GM18909 (cell line): ENCODE measurements around the gene MTMR10.

Source experiments
- ATAC-seq: cut with Tn5 transposase; IDR thresholded peaks from one replicate; pipeline ENCODE4 v1.9.1; 2021; ENCODE audit warnings: mild to moderate bottlenecking; ENCODE audit not compliant: unreplicated experiment, poor library complexity

MTMR10 gene

DNA sequence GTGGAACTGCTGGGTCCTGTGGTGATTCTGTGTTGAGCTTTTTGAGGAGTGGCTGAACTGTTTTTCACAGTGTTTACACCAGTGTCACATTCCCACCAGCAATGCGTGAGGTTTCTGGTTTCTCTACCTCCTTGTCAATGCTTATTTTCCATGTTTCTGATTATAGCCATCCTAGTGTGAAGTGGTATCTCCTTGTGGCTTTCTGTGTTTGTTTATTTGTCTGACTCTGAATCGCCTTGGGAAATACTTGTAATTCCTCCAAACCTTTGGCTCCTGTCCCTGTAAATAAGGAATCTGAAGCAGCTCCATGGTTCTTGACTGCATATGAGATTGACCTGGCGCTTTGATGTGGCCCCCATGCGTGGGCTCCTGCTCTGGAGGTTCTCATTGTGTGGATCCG, 67.1 kb downstream of the MTMR10 start:
- no peak for ATAC-seq

DNA sequence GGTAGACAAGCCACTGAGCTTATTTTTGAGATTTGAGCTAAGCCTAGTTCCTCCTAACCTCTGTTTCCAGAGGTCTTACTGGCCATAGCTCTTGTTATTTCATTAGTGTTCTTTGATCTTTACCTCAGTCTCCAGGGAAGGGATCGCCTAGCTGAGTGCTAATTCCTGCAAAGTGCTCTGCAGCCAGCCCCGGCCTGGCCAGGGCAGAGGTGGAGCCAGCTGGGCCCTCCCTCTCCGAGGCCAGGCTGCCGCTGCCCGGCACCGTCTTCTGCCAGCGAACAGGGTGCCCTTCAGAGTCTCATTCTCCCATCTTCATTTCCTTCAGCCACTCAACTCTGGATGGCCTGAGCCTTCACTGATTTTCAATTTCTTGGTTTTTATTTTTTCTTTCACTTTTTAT, 68.0 kb downstream of the MTMR10 start:
- ATAC-seq = no peak

DNA sequence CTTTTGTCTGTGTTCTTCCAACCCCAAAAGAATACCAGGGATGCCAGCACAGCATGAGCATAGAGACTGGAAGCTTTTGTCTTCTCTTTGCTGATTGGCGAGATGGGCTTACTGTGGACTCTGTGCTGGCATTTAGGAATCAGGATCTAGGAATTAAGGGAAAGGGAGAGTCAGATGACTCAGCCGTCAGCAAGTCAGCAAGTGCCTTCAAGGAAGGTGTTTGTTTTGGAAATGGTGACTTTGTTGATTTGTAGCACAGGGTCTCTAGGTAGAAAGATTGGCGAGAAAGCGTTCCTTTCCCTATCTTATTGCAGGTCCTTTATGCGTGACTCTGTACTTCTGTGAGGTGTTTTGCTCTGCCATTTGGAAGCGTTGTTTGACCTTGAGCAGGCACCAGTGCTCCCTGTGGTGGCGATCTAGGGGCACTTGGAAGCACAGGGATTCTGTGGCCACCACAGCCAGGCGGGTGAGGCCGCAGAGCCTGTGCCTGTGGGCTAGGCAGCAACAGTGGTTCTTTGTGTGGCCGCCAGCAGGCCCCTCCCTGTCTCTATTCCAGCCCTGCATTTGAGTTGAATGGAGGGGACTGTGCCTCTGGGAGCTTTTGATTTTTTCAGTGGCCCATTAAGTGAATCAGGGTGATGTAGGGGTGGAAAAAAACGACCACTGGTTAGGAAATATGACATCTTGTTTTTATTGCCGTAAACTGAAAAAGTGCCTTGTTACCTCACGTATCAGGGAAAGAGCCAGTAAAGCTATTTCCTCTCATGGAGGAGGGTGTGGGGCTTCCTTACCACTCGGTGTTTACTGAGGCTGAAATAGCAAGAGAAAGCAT, 68.7 kb downstream of the MTMR10 start:
- ATAC-seq = no peak

DNA sequence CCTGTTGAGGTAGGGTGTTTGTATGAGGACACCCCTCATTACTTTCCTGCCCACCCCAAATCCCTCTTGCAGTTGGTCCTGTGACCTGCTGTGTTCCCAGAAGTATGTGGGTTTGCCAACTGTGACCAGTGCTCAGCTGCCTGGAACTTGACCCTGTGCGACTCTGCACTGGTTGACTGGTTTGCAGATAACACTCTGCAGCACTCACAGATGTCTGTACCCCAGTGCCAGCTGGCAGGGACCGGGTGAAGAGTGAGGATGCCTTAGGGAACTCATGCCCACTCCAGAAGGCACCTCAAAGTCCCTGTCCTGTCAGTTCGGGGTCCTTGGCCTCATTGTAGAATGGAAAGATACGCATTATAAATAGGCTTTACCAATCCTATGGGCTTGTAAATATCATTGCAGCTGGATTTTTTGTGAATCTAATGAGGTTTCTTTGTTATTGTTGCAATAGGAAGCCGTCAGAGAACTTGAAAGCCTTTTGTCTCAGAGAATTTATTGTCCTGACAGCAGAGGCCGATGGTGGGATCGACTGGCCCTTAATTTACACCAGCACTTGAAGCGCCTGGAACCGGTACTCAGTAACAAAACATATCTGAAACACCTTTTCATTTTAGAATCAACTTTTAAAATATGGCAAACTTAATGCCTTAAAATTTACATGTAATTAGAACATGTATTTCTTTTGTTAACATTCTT, 69.5 kb downstream of the MTMR10 start:
- no peak for ATAC-seq

DNA sequence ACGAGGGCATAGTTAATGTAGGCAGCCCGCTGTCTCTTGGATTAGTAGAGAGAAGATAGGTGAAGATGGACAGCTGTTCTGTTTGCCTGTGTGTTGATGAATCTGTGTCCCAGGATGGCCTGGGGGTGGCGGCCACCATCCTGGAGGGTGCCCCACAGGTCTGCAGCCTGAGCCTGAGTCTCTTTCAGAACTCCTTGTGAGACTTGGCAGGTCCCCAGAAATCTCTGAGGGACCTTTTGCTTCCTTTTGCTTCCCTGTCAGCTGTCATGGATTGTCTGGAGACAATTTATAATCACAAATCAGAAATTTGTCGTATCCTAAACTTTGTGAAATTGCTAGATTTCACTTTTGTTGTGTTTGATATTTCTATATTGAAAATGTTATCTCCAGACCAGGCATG, 70.3 kb downstream of the MTMR10 start:
- no peak for ATAC-seq

DNA sequence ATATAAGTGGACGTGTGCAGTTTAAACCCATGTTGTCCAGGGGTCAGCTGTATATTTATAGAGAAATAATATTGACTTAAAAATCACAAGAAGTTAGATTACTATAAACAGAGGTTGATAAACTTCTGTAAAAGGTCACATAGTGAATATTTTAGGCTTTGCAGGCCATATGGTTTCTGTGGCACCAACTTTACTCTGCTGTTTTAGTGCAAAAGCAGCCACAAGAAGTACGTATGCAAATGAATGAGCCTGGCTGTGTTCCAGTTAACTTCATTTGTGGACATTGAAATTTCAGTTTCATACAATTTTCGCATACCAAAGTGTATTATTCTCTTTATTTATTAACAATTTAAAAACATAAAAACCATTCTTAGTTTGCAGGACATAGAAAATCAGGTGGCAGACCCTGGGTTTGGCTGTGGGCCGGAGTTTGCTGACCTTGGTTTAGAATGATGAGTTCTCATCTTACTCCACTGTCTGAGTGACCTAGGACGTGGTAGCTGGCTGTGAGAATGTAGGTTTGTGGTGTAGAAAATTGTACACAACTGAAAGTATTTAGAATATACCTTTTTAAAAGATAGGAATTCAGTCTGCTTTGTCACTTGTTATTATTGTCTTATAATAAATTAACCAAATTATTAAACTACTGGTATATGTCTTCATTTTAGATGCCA, 71.4 kb downstream of the MTMR10 start:
- ATAC-seq = no peak

DNA sequence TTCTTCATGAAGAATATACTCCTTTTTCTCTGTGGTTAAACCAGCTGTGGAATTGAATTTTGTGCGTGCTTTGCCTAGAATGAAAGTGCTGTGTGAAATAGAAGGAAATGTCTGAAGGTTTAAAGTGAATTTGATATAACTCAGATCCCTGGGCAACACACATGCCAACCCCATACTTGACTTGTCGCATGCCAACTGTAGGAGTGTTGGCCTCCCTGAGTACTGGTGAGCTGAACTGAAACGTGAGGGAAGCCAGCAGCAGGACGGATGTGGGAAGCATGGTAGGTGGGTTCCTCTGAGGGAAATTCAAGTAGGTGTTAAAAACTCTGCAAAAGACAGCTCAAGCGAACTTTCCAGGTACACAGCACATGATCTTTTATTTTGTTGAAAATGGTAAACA, 73.1 kb downstream of the MTMR10 start:
- ATAC-seq = no peak

DNA sequence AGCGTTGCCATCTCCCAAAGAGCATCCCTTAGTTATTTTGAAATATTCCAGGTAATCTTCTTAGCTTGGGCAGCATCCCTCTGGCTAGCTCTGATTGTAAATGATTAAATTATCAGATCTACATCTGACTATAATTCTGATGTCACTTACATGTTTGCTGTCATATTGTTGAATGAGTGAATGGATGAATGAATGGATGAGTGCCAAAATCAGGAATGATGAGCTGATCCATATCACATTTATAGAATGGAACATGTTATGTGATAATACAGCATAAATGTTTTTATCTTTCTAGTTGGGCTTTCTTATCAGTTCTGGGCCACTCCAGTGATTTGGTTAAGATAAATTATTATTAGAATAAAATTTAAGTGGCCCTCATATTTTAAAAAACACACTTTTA, 73.8 kb downstream of the MTMR10 start:
- no peak for ATAC-seq

DNA sequence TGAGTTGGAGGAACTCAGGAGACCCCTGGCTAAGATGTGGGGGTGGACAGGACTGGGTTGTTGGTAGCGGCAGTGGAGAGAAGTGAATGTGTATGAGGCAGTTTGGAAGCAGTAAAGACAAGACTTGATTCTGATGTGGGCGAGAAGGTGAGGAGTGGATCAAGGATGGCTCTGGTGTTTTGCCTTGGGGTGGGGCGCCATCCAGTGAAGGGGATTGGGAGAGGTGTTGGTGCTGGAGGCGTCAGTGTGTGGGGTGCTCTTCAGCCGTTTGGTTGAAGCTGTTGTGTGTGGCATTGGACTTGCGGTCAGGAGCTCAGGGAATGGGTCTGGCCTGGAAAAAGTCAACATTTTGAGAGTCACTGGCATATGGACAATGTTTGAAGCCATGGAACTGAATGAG, 74.4 kb downstream of the MTMR10 start:
- no peak for ATAC-seq

DNA sequence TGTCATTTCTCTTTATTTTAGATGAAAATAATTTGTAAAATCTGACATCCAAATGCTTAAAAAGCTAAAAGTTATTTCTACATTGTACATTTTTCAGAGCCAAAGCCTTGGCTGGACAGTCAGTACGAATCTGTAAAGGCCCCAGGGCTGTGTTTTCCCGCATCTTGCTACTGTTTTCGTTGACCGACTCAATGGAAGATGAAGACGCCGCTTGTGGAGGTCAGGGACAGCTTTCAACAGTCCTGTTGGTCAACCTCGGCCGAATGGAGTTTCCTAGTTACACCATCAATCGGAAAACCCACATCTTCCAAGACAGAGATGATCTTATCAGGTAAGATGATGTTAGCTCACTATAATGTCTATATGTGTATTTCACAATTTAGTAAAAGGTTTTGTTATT, 77.7 kb downstream of the MTMR10 start:
- no peak for ATAC-seq

DNA sequence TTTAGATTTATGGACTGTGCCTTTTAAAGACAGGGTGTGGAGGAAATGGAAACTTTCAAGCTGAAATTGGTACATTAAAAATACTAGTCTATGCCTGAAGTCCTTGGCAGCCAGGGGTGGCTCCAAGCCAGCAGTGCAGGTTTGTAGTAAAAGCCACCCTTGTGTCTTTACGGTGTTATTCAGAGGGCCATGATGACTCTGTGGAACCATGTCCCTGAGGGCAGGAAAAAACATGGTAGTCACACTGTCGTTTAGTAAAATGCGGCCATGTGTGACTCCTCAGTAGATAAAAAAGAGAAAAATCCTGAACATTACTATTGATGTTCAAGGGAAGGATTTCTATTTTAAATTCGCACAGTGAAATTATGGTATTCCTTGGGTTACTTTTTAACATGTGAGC, 85.1 kb downstream of the MTMR10 start:
- ATAC-seq = no peak

DNA sequence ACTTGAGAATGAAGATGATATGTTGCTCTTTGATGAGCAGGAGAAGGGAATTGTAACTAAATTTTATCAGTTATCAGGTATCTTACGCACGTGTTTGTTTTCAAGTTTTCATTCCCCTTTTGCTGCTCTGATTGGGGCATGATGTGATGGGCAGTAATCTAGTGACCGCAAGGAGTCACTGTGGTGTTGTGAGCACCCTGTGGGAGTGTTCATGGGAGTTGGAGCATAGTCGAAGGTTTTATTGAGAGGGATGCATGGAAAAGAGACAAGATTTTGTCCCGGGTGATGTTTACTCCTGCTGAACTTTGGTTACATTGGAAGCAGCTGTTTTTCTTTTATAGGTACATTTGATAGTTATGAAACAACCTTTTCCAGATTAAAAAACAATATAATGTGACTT, 85.6 kb downstream of the MTMR10 start:
- ATAC-seq = no peak

DNA sequence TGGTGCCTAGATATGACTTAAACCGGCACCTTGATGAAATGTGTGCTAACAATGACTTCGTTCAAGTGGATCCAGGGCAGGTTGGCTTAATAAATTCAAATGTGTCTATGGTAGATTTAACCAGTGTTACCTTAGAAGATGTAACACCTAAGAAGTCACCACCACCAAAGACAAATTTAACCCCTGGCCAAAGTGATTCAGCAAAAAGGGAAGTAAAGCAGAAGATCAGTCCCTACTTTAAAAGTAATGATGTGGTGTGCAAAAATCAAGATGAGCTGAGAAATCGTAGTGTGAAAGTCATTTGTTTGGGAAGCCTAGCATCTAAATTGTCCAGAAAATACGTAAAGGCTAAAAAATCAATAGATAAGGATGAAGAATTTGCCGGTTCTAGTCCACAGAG, 86.6 kb downstream of the MTMR10 start:
- no peak for ATAC-seq

DNA sequence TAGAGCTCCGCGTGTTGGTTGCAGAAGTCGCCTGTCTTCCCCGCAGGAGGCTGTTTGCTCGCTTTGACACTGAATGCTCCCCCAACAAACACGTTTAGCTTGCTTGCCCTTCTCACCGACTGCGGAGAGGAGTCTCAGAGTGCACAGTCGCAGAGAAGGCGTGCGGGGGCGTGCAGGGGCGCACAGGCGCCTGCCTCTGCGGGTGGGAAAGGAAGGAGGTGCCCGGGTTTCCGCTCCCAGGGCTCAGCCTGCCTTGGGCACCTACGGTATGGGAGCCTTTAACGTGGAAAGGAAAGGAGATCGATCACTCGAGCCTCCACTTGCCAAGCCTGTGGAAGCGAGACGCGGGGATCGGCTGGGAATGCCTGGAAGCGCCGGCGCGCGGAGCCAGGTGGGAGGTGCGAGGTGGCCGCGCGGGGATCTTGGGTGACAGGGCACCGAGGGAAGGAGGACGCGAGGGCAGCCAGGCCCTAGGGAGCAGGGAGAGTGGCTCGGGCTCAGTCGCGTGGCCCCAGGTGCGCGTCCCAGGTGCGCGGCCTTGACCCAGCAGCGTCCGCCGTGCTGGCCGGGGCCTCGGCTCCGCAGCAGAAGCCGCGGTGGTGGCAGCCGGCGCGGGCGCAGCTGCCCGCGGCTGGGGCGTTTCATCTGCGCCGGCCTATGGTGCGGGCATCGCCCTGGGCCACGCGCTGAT, 87.8 kb downstream of the MTMR10 start, which contains the start of gene FAN1:
Gene FAN1, plus strand, starts transcription at position 419 of the 691 bp plus-strand sequence. CDS start 749 bp downstream, outside the sequence.
- peak; percentile 91 for ATAC-seq

DNA sequence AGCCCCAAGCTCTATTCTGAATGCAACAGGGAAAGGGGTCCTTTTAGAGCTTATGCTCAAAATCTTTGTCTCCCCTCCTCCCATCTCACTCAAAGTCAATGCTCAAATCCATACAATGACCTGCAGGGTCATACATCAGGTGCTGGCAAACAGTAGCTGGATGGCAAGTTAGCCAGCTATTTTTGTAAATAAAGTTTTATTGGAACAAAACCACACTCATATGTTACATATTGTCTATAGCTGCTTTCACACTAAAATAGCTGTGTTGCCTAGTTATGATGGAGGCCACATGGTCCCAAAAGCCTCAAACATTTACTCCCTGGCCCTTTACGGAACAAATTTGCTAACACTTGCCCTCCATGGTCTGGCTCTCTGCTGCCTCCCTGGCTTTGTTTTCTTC, 89.5 kb downstream of the MTMR10 start:
- ATAC-seq = no peak

DNA sequence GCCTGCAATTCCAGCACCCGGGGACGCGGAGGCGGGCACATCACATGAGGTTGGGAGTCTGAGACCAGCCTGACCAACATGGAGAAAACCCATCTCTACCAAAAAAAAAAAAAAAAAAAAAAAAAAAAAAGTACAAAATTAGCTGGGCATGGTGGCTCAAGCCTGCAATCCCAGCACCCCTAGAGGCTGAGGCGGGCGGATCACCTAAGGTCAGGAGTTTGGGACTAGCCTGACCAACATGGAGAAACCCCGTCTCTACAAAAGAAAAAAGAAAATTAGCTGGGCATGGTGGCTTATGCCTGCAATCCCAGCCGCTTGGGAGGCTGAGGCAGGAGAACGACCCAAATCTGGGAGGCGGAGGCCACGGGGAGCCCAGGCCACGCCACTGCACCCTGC, 95.2 kb downstream of the MTMR10 start:
- no peak for ATAC-seq

DNA sequence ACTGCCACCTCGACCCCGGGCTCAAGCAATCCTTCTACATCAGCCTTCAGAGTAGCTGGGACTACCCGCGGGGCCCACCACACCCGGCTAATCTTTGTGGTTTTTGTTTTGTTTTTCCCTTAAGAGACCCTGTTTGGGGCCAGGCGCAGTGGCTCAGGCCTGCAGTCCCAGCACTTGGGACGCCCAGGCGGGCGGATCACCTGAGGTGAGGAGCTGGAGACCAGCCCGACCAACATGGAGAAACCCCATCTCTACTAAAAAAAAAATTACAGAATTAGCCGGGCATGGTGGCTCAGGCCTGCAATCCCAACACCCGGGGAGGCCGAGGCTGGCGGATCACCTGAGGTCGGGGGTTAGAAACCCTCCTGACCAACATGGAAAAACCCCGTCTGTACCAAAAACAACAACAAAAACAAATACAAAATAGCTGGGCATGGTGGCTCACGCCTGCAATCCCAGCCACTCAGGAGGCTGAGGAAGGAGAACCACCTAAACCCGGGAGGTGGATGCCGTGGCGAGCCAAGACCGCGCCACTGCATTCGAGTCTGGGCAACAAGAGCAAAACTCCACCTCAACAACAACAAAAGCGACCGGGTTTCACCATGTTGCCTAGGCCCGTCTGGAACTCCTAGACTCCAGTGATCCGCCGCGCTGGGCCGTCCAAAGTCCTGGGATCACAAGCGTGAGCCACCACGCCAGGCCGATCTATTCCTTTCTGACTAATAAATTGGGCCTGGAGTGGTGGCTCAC, 95.8 kb downstream of the MTMR10 start:
- no peak for ATAC-seq

DNA sequence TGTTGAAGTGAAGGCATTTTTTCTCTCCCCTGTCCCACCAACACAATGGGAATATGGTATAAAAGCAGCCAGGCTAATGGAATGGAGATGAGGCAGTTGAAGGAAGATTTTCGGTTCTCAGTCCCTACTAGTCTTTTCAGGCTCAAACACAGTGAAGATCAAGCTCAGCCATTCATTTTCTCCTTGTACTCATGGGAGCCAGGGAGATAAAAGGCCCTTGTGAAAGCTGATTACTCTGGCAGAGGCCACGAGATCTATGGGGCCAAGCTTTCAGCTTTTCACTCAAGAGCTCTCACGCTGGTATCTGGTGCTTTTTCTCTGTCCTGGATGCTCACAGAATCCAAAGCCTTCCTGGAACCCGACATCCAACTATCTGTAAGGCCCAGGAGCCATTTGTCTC, 102.2 kb downstream of the MTMR10 start:
- no peak for ATAC-seq
